ENCODE data around the gene COG4.

- TF ChIP-seq CTCF (conservative IDR thresholded peaks at IDR 0.05; ENCODE audit: low read depth in 2 of 2) (no peak), POLR2AphosphoS5 (IDR thresholded peaks at IDR 0.05; ENCODE audit: low read depth) (no peak)
Measured at GRCh38 chr16:70442344-70442743, 81.0 kb downstream of the COG4 start.
